ENCODE measurements around the gene MUC22.
A peak's percentile ranks its signal among the peaks of the same experiment; 100 is the strongest.
"Not testable (repeated sequence)": the region's sequence is repeated elsewhere in the genome, so short reads cannot be mapped to it uniquely, and the experiment has no call there.

Gene MUC22

DNA sequence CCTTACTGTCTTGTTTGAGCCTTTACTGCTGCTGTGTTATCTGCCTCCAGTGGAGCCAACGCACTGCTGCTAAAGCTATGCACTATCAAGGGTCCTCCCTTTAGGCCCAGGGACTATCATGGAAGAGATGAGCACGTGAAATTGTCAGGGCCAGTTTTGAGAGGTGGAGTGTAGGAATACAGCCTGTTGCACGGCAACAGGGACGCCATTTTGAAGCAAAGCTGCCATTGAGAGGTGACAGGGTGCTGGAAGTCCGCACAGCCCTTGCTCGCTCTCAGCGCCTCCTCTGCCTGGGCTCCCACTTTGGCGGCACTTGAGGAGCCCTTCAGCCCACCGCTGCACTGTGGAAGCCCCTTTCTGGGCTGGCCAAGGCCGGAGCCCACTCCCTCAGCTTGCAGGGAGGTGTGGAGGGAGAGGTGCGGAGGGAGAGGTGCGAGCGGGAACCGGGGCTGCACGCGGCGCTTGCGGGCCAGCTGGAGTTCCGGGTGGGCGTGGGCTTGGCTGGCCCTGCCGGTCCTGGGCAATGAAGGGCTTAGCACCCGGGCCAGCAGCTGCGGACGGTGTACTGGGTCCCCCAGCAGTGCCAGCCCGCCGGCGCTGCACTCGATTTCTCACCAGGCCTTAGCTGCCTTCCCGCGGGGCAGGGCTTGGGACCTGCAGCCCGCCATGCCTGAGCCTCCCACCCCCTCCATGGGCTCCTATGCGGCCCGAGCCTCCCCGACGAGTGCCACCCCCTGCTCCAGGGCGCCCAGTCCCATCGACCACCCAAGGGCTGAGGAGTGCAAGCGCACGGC lies 10.0 kb upstream of the MUC22 start:
- DNase-seq: not testable (repeated sequence)

GRCh38 chr6:31001281-31001888 lies 8.9 kb upstream of the MUC22 start:
- DNase-seq: no peak

DNA sequence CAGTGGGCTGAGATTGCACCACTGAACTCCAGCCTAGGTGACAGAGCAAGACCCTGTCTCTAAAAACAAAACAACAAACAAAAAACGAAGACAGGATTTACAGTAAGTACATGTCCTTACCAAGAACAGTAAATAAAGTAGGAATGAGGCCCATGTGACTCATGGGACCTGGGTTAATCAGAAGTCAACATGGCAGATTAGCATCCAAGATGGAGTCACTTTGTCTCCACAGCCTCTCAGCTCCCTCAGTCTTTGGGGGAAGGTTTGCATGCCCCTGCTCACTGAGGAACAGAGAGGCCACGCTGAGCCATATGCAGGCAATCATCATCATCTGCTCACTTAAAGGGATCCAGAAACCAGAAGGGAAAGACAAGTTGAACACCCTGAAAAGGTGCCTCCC lies 7.8 kb upstream of the MUC22 start:
- DNase-seq: no peak

DNA sequence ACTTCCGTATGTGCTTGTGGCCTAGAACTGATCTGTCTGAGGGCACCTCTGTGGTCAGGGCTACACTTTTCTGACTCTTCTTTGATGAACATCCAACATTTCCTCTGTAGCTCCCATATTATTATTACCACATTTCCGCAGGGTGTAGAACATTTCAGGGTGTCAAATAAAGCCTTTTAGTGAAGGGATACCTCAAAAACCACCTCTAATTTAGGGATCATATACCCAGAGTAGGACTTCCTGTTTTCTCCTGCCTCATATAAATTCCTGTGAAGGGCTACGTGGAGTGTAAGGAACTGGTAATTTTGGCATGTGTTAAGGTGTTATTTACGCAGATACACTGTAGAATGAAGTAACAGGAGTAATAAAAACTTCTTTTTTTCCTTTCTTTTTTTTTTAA lies 5.5 kb upstream of the MUC22 start:
- no peak for DNase-seq

- no peak for DNase-seq
These were observed 4.8 kb upstream of the MUC22 start for GRCh38 chr6:31005249-31006020.

- peak in 1 of 2 experiments; percentile 4 for DNase-seq
These were observed 2.6 kb upstream of the MUC22 start for GRCh38 chr6:31007694-31008093.

GRCh38 chr6:31008165-31008564 lies 2.1 kb upstream of the MUC22 start:
- DNase-seq: no peak

GRCh38 chr6:31009731-31010130 lies 543 bp upstream of the MUC22 start:
- DNase-seq: no peak

GRCh38 chr6:31011153-31011552 lies 879 bp downstream of the MUC22 start:
- no peak for DNase-seq

DNA sequence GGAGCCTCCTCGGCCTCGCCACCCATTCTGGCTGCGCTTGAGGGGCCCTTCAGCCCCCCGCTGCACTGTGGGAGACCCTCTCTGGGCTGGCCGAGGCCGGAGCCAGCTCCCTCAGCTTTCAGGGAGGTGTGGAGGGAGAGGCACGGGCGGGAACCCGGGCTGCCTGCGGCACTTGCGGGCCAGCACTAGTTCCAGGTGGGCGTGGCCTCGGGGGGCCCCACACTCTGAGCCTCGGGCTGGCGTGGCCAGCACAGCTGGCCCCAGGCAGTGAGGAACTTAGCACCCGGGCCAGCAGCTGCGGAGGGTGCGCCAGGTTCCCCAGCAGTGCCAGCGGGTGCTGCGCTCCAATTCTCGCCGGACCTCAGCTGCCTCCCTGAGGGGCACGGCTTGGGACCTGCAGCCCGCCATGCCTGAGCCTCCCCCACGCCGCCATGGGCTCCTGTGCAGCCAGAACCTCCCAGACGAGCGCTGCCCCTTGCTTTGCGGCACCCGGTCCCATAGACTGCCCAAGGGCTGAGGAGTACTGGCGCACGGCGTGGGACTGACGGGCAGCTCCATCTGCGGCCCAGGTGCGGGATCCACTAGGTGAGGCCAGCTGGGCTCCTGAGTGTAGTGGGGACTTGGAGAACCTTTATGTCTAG lies 6.5 kb downstream of the MUC22 start:
- no peak for DNase-seq

DNA sequence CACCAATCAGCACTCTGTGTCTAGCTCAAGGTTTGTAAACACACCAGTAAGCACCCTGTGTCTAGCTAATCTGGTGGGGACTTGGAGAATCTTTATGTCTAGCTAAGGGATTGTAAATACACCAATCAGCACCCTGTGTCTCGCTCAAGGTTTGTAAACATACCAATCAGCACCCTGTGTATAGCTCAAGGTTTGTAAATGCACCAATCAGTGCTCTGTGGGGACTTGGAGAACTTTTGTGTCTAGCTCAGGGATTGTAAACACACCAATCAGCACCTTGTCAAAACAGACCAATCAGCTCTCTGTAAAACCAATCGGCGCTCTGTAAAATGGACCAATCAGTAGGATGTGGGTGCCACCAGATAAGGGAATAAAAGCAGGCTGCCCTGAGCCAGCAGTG lies 7.2 kb downstream of the MUC22 start:
- DNase-seq: not testable (repeated sequence)

DNA sequence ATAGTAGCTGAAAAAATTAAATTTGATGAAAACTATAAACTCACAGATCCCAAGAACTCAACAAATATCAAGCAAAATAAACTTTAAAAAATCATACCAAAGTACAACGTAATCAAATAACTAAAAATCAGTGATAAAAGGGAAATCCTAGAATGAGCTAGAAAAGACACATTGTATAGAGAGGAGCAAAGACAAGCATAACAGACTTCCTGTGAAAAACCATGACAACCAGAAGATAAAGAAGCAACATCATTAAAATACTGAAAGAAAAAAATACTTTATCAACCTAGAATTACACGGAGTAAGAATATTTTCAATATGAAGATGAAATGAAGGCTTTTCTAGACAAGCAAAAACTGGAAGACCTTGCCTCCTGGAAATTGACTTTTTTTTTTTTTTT lies 9.8 kb downstream of the MUC22 start:
- DNase-seq: no peak

- DNase-seq: not testable (repeated sequence)
These were observed 10.5 kb downstream of the MUC22 start for GRCh38 chr6:31020631-31021255.

DNA sequence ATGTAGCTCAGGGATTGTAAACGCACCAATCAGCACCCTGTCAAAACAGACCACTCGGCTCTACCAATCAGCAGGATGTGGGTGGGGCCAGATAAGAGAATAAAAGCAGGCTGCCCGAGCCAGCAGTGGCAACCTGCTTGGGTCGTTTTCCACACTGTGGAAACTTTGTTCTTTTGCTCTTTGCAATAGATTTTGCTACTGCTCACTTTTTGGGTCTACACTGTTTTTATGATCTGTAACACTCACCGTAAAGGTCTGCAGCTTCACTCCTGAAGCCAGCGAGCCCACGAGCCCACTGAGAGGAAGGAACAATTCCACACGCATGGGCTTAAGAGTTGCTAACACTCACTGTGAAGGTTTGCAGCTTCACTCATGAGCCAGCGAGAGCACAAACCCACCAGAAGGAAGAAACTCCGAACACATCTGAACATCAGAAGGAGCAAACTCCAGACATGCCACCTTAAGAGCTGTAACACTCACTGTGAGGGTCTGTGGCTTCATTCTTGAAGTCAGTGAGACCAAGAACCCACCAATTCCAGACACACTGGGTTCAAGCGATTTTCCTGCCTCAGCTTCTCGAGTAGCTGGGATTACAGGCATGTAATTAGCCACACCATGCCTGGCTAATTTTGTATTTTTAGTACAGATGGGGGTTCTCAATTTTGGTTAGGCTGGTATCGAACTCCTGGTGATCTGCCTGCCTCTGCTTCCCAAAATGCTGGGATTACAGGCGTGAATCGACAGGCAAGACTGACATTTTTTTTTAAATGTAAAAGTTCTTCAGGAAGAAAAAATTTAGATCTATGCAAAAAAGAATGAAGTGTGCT lies 11.6 kb downstream of the MUC22 start:
- DNase-seq: not testable (repeated sequence)

DNA sequence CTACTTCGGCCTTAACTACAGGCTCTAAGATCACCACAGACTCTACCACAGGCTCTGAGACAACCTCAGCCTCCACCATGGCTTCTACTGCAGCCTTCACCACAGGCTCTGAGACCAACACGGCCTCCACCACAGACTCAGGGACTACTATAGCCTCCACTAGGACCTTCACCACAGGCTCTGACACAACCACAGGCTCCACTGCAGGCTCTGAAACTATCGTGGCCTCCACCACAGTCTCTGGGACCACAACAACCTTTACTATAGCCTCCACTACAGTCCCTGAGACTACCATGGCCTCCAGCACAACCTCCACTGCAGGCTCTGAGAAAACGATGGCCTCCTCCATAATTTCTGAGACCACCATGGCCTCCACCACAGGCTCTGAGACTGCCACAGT lies 15.3 kb downstream of the MUC22 start:
- DNase-seq: no peak

GRCh38 chr6:31031095-31031494 lies 20.8 kb downstream of the MUC22 start:
- DNase-seq: no peak

- no peak for DNase-seq
These were observed 22.8 kb downstream of the MUC22 start for GRCh38 chr6:31033075-31033474.

- no peak for DNase-seq
These were observed 25.7 kb downstream of the MUC22 start for GRCh38 chr6:31035862-31036497.

- DNase-seq: no peak
These were observed 26.9 kb downstream of the MUC22 start for GRCh38 chr6:31037169-31037568.

DNA sequence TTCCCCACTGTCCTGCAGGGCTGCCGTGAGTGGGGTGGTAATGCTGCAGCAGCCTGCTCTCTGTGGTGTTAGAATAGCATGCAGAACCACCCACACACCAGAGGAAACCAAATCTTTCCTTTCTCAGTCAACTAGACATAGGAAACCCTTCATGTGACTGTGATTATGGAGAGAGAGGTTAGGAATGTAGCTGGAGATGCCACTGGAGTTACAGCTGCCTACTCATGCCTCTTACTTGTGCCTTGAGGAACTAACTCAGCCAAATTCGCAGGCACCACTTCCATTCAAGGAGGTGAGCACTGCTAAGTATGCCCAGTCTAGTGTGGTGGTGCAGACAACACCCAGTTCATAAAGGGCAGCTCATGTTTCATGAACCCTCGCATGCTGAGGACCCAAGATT lies 27.4 kb downstream of the MUC22 start:
- no peak for DNase-seq

GRCh38 chr6:31038559-31038958 lies 28.3 kb downstream of the MUC22 start:
- DNase-seq: no peak

Data from NCI-H524 (cell line).